ENCODE results near the gene RLN3. TPM values are rescaled to one million over a fixed set of nuclear protein-coding genes. Genes with fewer than 3 reads are reported as not detected.

The RLN3 gene
- total RNA-seq, 2 donors from 2014 or later: not detected

DNA sequence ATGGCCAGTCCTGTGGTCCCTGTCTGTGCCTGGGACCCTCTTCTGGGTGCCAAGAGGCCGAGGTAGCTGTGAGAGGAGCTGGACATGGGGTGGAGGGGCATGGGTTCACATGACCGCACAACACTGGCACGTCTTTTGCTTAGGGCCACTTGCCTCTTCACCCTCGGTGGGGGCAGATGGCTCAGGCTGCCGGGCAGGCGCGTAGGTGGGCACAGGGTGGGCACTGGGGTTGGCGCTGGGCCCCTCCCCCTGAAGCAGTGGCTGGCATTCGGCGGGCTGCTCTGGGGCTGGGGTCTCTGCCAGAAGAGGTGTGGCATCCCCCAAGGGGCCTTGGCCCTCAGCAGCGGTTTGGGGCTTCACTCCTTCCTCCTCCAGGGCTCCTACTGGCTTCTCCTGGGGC, 25.6 kb downstream of the RLN3 start:
- Histone ChIP-seq H3K27me3 (no peaks in the 10 kb centered on the region), H3K36me3 (replicated peaks in 1 of 2; ENCODE audit: insufficient read depth in 1 of 2, low read depth in 2 of 2) (peaks cover 0 to 13% of the 10 kb centered on the region in 2 donors), H3K4me3 (no peak overlapping the region), H3K9me3 (no peaks in the 10 kb centered on the region), H3K4me1 (peaks cover 9% of the 10 kb centered on the region), H3K27ac (no peak overlapping the region)
- intact Hi-C loops (cut with DNase I): loop anchor here (10.0 kb wide), 1 partner anchor 179 kb away; the partner anchor contains the start of gene NANOS3
- ATAC-seq (no peak), DNase-seq (no peak)
- no peak for TF ChIP-seq POLR2A (IDR thresholded peaks at IDR 0.05)
- TF ChIP-seq, protein P1, sequence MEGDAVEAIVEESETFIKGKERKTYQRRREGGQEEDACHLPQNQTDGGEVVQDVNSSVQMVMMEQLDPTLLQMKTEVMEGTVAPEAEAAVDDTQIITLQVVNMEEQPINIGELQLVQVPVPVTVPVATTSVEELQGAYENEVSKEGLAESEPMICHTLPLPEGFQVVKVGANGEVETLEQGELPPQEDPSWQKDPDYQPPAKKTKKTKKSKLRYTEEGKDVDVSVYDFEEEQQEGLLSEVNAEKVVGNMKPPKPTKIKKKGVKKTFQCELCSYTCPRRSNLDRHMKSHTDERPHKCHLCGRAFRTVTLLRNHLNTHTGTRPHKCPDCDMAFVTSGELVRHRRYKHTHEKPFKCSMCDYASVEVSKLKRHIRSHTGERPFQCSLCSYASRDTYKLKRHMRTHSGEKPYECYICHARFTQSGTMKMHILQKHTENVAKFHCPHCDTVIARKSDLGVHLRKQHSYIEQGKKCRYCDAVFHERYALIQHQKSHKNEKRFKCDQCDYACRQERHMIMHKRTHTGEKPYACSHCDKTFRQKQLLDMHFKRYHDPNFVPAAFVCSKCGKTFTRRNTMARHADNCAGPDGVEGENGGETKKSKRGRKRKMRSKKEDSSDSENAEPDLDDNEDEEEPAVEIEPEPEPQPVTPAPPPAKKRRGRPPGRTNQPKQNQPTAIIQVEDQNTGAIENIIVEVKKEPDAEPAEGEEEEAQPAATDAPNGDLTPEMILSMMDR (IDR thresholded peaks at IDR 0.05): no peak
- WGBS, 2 donors: 85 to 100% methylated on average over 4 to 10 of the region's 11 CpGs

- WGBS, 2 donors: 78 to 96% methylated on average over 6 of the region's 6 CpGs
- H3K27ac ChIP-seq: no peak overlapping the region
- no peaks in the 10 kb centered on the region for H3K27me3 ChIP-seq
- ATAC-seq (no peak), DNase-seq (no peak)
- TF ChIP-seq, protein P1 (IDR thresholded peaks at IDR 0.05): no peak
- TF ChIP-seq POLR2A (IDR thresholded peaks at IDR 0.05): no peak
- intact Hi-C loops (cut with DNase I): loop anchor here (10.0 kb wide), 1 partner anchor 179 kb away; the partner anchor contains the start of gene NANOS3
- no peaks in the 10 kb centered on the region for H3K9me3 ChIP-seq
- H3K36me3 ChIP-seq (replicated peaks in 1 of 2; ENCODE audit: insufficient read depth in 1 of 2, low read depth in 2 of 2): peaks cover 0 to 13% of the 10 kb centered on the region in 2 donors
- H3K4me3 ChIP-seq: no peak overlapping the region
- peaks cover 15% of the 10 kb centered on the region for H3K4me1 ChIP-seq
These were observed 26.2 kb downstream of the RLN3 start for GRCh38 chr19:14054099-14054498.

DNA sequence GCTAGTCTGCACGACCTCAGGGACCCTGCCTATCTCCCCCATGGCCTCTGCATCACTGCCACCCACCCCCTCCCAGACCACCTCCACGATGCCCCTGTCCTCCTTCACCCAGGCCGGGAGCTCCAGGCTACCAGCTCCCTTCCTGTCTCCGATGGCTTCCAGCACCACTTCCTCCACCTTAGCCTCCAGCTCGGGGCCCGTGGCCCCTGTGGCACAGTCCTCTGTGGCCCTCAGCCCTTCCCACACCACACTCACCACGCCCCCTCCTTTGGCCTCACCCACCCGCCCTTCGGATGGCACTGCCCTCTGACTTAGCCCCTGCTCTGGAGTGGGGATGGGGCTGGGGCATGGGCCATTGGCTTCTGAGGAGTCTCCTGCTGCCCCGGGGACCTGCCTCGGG, 26.8 kb downstream of the RLN3 start:
- TF ChIP-seq, protein P1 (IDR thresholded peaks at IDR 0.05): no peak
- Histone ChIP-seq H3K27me3 (no peaks in the 10 kb centered on the region), H3K4me3 (no peak overlapping the region), H3K9me3 (no peaks in the 10 kb centered on the region), H3K27ac (no peak overlapping the region), H3K36me3 (replicated peaks in 1 of 2; ENCODE audit: insufficient read depth in 1 of 2, low read depth in 2 of 2) (peaks cover 0 to 13% of the 10 kb centered on the region in 2 donors), H3K4me1 (peaks cover 20% of the 10 kb centered on the region)
- DNase-seq (no peak), ATAC-seq (no peak)
- intact Hi-C loops (cut with DNase I): loop anchor here (10.0 kb wide), 1 partner anchor 180 kb away; the partner anchor contains the start of gene NANOS3
- 61 to 87% methylated on average over 9 of the region's 11 CpGs for WGBS, 2 donors

- Histone ChIP-seq H3K4me1 (peaks cover 27% of the 10 kb centered on the region), H3K27me3 (no peaks in the 10 kb centered on the region), H3K36me3 (replicated peaks in 1 of 2; ENCODE audit: insufficient read depth in 1 of 2, low read depth in 2 of 2) (peaks cover 0 to 13% of the 10 kb centered on the region in 2 donors), H3K27ac (no peak overlapping the region), H3K9me3 (no peaks in the 10 kb centered on the region), H3K4me3 (no peak overlapping the region)
- no peak for TF ChIP-seq POLR2A (IDR thresholded peaks at IDR 0.05)
- TF ChIP-seq, protein P1 (IDR thresholded peaks at IDR 0.05): no peak
- 84 to 97% methylated on average over 3 of the region's 3 CpGs for WGBS, 2 donors
- ATAC-seq (no peak), DNase-seq (no peak)
- intact Hi-C loops (cut with DNase I): loop anchor here (10.0 kb wide), 1 partner anchor 181 kb away; the partner anchor contains the start of gene NANOS3
These were observed 27.4 kb downstream of the RLN3 start for GRCh38 chr19:14055396-14055795.

DNA sequence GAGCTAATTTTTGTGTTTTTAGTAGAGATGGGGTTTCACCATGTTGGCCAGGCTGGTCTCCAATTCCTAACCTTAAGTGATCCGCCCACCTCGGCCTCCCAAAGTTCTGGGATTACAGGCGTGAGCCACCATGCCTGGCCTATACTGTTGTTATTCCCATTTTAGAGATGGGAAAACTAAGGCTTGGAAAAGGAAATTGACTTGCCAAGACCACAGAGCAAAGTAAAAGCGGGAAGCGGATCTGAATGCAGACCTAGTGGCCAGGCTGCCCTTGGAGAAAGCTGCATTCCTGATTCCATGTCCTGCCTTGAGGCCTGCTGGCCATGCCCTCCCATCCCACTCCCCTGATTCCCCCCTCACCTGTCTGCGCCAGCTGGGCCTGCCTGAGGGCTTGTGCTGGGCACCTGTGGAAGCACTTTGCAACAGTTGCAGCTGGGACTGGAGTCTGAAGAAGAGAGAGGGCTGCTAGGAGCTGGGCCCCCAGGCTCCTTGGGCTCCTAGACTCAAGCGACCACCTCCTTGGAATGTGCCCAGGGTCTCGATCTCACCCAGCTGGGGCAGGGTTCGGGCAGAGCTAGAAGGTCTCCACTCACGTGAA, 28.2 kb downstream of the RLN3 start:
- no peak for ATAC-seq
- intact Hi-C loops (cut with DNase I): loop anchor here (10.0 kb wide), 1 partner anchor 181 kb away; the partner anchor contains the start of gene NANOS3
- DNase-seq: no peak

More for the DNA sequence above, 28.2 kb downstream of the RLN3 start:
- H3K27me3 ChIP-seq: no peaks in the 10 kb centered on the region
- 90 to 100% methylated on average over 2 to 10 of the region's 10 CpGs for WGBS, 2 donors
- H3K9me3 ChIP-seq: no peaks in the 10 kb centered on the region
- H3K4me3 ChIP-seq: no peak overlapping the region
- H3K36me3 ChIP-seq (replicated peaks in 1 of 2; ENCODE audit: insufficient read depth in 1 of 2, low read depth in 2 of 2): peaks cover 0 to 13% of the 10 kb centered on the region in 2 donors
- no peak overlapping the region for H3K27ac ChIP-seq
- H3K4me1 ChIP-seq: peaks cover 35% of the 10 kb centered on the region
- TF ChIP-seq POLR2A (IDR thresholded peaks at IDR 0.05): no peak
- TF ChIP-seq, protein P1 (IDR thresholded peaks at IDR 0.05): no peak

Measured in body of pancreas (tissue), 4 donors.